Dermis microvascular lymphatic vessel endothelial cell (primary cell): ENCODE measurements around the gene MARCHF5. TPM values are rescaled to one million over a fixed set of nuclear protein-coding genes. Genes with fewer than 3 reads are reported as not detected.
"Not testable (repeated sequence)": the region's sequence is repeated elsewhere in the genome, so short reads cannot be mapped to it uniquely, and the experiment has no call there.

Experiments
- DNase-seq, 2 donors: peaks; one replicate each; pipeline versions ENCODE4 v3.0.0 to v3.0.0-alpha.2; 2010; ENCODE audit warnings: low read depth in 2 of 2
- total RNA-seq: library from RNA; depleted of rRNA; stranded (reverse); fragments of >200 nt; gene quantifications from 2 replicates; pipeline ENCODE4 v1.2.1, GENCODE V29; 2014

The MARCHF5 gene
- total RNA-seq, 1 donor from 2014 or later, result 23.5 TPM

DNA sequence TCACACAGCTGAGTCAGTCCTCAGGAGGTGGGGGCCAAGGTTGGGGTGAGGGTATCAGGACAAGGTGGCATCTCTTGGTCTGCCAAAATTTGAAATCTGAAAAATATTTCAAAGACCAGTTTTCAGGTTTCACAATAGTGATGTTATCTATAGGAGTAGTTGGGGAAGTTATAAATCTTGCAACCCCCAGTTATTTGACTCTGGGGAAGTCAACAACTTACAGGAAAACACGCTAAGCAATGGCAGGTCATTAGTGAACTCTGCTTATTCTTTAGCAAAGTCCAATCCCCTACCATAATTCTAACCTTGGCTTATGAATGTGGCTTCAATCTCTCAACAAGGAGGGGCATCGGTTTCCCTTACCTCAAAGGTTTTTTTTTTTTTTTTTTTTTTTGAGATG is 94.9 kb downstream of the MARCHF5 start:
- DNase-seq, result no peak

GRCh38 chr10:92387289-92387940 is 96.4 kb downstream of the MARCHF5 start:
- peak; percentile 54 to 79 for DNase-seq

- DNase-seq, result not testable (repeated sequence)
These were observed 102.2 kb downstream of the MARCHF5 start for GRCh38 chr10:92393173-92393572.

DNA sequence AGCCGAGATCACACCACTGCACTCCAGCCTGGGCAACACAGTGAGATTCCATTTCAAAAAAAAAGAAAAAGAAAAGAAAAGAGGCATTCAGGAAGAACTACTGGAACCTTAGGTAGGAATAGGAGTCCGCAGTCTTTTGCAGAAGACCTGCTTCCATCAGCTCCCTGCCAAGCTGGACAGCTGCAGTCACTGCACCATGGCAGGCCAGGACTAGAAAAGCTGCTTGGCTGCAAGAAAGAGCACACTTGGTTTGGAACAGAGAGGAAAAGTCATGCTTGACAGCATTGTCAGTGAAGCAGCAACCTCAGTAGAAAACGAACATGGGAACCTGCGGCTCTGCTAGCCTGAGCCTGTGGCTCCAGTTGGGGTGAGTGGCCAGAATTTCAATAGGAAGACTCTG is 104.3 kb downstream of the MARCHF5 start:
- DNase-seq, result no peak

GRCh38 chr10:92402234-92402633 is 111.3 kb downstream of the MARCHF5 start:
- DNase-seq, result not testable (repeated sequence)

Other genes with a start within 250 kb of the MARCHF5 start
- 0.90 and 1.6 TPM in 2 replicates for gene CPEB3, start 89 bp upstream of the MARCHF5 start, total RNA-seq